SK-N-SH (cell line): ENCODE measurements around the gene EXOC3. TPM values are rescaled to one million over a fixed set of nuclear protein-coding genes. Genes with fewer than 3 reads are reported as not detected.

Experiments used
- CTCF ChIA-PET: fragments of 300-600, 350-600 bp; formaldehyde crosslinking; extraction: SDS; loops from one replicate; lab custom pipeline; 2021; lab: Yijun Ruan, JAX
- POLR2A ChIA-PET: fragments of 350-600 bp; sonication (Branson Sonifier 250); formaldehyde crosslinking; extraction: SDS; loops from one replicate; lab custom pipeline; 2020; ENCODE audit warnings: antibody characterized with exemption, inconsistent platforms; lab: Yijun Ruan, JAX
- DNase-seq: peaks from one replicate; pipeline ENCODE4 v3.0.0; 2012
- H2AFZ ChIP-seq: fragments of 200-600 bp; sonication (generic); 2 replicates; pipeline ENCODE4 v1.8.1; 2016; ENCODE audit warnings: antibody characterized with exemption, mild to moderate bottlenecking, low read depth
- H3F3A ChIP-seq: fragments of 200-600 bp; sonication (generic); replicated peaks from 2 replicates; pipeline ENCODE3; 2016; ENCODE audit warnings: antibody characterized with exemption, mild to moderate bottlenecking; ENCODE audit not compliant: insufficient read depth
- H3K27ac ChIP-seq, 2 experiments: fragments of 200-500 bp in 1 of 2; fragments of 200-600 bp in 1 of 2; sonication (Bioruptor generic) in 1 of 2; sonication (generic), shearing (Covaris generic) in 1 of 2; 2 replicates each; pipeline versions ENCODE4 v1.5.1 to v1.6.1; 2014 to 2016; ENCODE audit warnings: low read depth in 2 of 2, inconsistent platforms in 1 of 2, low read length in 1 of 2, mild to moderate bottlenecking in 1 of 2, mixed read lengths in 1 of 2
- H3K27me3 ChIP-seq: fragments of 200-600 bp; sonication (generic), shearing (Covaris generic); 2 replicates; pipeline ENCODE4 v1.6.1; 2016; ENCODE audit warnings: mixed run types; ENCODE audit not compliant: insufficient read depth
- H3K36me3 ChIP-seq, 2 experiments: fragments of 200-500 bp in 1 of 2; fragments of 200-600 bp in 1 of 2; sonication (Bioruptor generic) in 1 of 2; sonication (generic) in 1 of 2; replicated peaks in 1 of 2; 2 replicates each; pipeline versions ENCODE3 to v1.5.1; 2014 to 2016; ENCODE audit warnings: low read length in 1 of 2, mild to moderate bottlenecking in 1 of 2; ENCODE audit not compliant: insufficient read depth in 2 of 2, control insufficient read depth in 1 of 2
- H3K4me1 ChIP-seq, 2 experiments: fragments of 200-500 bp in 1 of 2; fragments of 200-600 bp in 1 of 2; sonication (Bioruptor generic) in 1 of 2; sonication (generic), shearing (Covaris generic) in 1 of 2; 2 replicates each; pipeline versions ENCODE4 v1.5.1 to v1.6.1; 2014 to 2016; ENCODE audit warnings: low read depth in 1 of 2, low read length in 1 of 2, mixed run types in 1 of 2; ENCODE audit not compliant: insufficient read depth in 2 of 2, control insufficient read depth in 1 of 2
- H3K4me2 ChIP-seq: fragments of 200-600 bp; sonication (generic), shearing (Covaris generic); 2 replicates; pipeline ENCODE4 v1.6.1; 2017; ENCODE audit warnings: mixed run types
- H3K4me3 ChIP-seq, 2 experiments: fragments of 200-500 bp in 1 of 2; fragments of 200-600 bp in 1 of 2; sonication (Bioruptor generic) in 1 of 2; sonication (generic), shearing (Covaris generic) in 1 of 2; 2 replicates each; pipeline versions ENCODE4 v1.5.1 to v1.8.1; 2014 to 2016; ENCODE audit warnings: low read depth in 2 of 2, inconsistent platforms in 1 of 2, low read length in 1 of 2, mild to moderate bottlenecking in 1 of 2, mixed read lengths in 1 of 2, moderate library complexity in 1 of 2
- H3K79me2 ChIP-seq: fragments of 200-600 bp; sonication (generic); 2 replicates; pipeline ENCODE4 v1.8.1; 2017; ENCODE audit warnings: mild to moderate bottlenecking; ENCODE audit not compliant: insufficient read depth
- H3K9ac ChIP-seq: fragments of 200-600 bp; sonication (generic); 2 replicates; pipeline ENCODE4 v1.6.1; 2017; ENCODE audit warnings: mixed run types
- H3K9me2 ChIP-seq: fragments of 200-600 bp; sonication (generic); 2 replicates; pipeline ENCODE4 v1.6.1; 2017; ENCODE audit warnings: mixed run types
- H3K9me3 ChIP-seq: fragments of 200-600 bp; sonication (generic); 2 replicates; pipeline ENCODE4 v1.6.1; 2017; ENCODE audit warnings: mixed run types, mild to moderate bottlenecking, moderate library complexity
- H4K20me1 ChIP-seq: fragments of 200-600 bp; sonication (generic); 2 replicates; pipeline ENCODE4 v1.6.1; 2017; ENCODE audit warnings: mild to moderate bottlenecking, mixed run types; ENCODE audit not compliant: insufficient read depth
- CHD2 ChIP-seq: fragments of 150-350 bp; IDR thresholded peaks from 2 replicates; pipeline ENCODE4 v1.6.1; 2018; ENCODE audit warnings: low read length; ENCODE audit not compliant: partially characterized antibody
- CTCF ChIP-seq: fragments of 200-600 bp; sonication (generic); IDR thresholded peaks from 2 replicates; pipeline ENCODE4 v1.6.1; 2017; ENCODE audit warnings: antibody characterized with exemption, mild to moderate bottlenecking, moderate library complexity
- ELF1 ChIP-seq: IDR thresholded peaks from 2 replicates; pipeline ENCODE4 v1.4.0; 2012
- GABPA ChIP-seq: IDR thresholded peaks from 2 replicates; pipeline ENCODE4 v1.4.0; 2012; ENCODE audit warnings: low read depth, mild to moderate bottlenecking
- GATA2 ChIP-seq: sonication (generic); formaldehyde crosslinking; IDR thresholded peaks from 2 replicates; pipeline ENCODE4 v1.5.0; 2020; ENCODE audit warnings: mild to moderate bottlenecking, missing genetic modification reagents
- IRF3 ChIP-seq: fragments of 150-350 bp; IDR thresholded peaks from 2 replicates; pipeline ENCODE4 v1.6.1; 2016; ENCODE audit warnings: mild to moderate bottlenecking, low read depth, low read length
- JUND ChIP-seq: IDR thresholded peaks from 2 replicates; pipeline ENCODE4 v1.4.0; 2012
- MAX ChIP-seq: IDR thresholded peaks from 2 replicates; pipeline ENCODE4 v1.4.0; 2012; ENCODE audit warnings: low read depth
- MXI1 ChIP-seq: IDR thresholded peaks from 2 replicates; pipeline ENCODE4 v1.6.1; 2012; ENCODE audit warnings: mild to moderate bottlenecking, low read depth, low read length, improper control_type of control experiment
- NFIC ChIP-seq: IDR thresholded peaks from 2 replicates; pipeline ENCODE4 v1.4.0; 2012; ENCODE audit warnings: borderline replicate concordance
- NRF1 ChIP-seq: IDR thresholded peaks from 2 replicates; pipeline ENCODE4 v1.6.1; 2012; ENCODE audit warnings: low read depth, mild to moderate bottlenecking, low read length
- PBX3 ChIP-seq: IDR thresholded peaks from 2 replicates; pipeline ENCODE4; 2012
- POLR2AphosphoS5 ChIP-seq: IDR thresholded peaks from 2 replicates; pipeline ENCODE4 v1.6.1; 2012; ENCODE audit warnings: low read depth, low read length
- RCOR1 ChIP-seq: fragments of 150-350 bp; IDR thresholded peaks from 2 replicates; pipeline ENCODE4 v1.6.1; 2017; ENCODE audit warnings: antibody characterized with exemption, low read length
- RFX5 ChIP-seq: IDR thresholded peaks from 2 replicates; pipeline ENCODE4 v1.6.1; 2012; ENCODE audit warnings: mild to moderate bottlenecking, improper control_type of control experiment, low read length
- RXRA ChIP-seq: IDR thresholded peaks from 2 replicates; pipeline ENCODE4 v1.4.0; 2012; ENCODE audit warnings: low read depth, mild to moderate bottlenecking, borderline replicate concordance
- SIN3A ChIP-seq: IDR thresholded peaks from 2 replicates; pipeline ENCODE4 v1.6.1; 2012; ENCODE audit warnings: low read depth, mild to moderate bottlenecking, low read length, moderate library complexity, borderline replicate concordance
- SMC3 ChIP-seq: IDR thresholded peaks from 2 replicates; pipeline ENCODE4 v1.6.1; 2012; ENCODE audit warnings: low read depth, low read length, improper control_type of control experiment
- USF2 ChIP-seq: fragments of 150-350 bp; IDR thresholded peaks from 2 replicates; pipeline ENCODE4 v1.6.1; 2017; ENCODE audit warnings: antibody characterized with exemption, low read length, low read depth, borderline replicate concordance
- whole genome bisulfite sequencing: methylation state at CpG from one replicate; pipeline ENCODE4 v1.1.6; 2017; ENCODE audit warnings: low lambda C conversion rate; 5-methylcytosine and 5-hydroxymethylcytosine counted together
- polyA plus RNA-seq, 3 experiments: library from polyadenylated mRNA; depleted of rRNA; stranded (reverse); fragments of >200 nt; gene quantifications; 2 replicates each; pipeline ENCODE4 v1.2.3, GENCODE V29; 2012

The EXOC3 gene
- polyA plus RNA-seq, 1 of the 3 experiments (the other 2 are of a cell fraction): 25.7 TPM

- Histone ChIP-seq H2AFZ (no peak overlapping the region), H3K27me3 (no peaks in the 10 kb centered on the region), H3K9me2 (no peaks in the 10 kb centered on the region), H3K9me3 (no peaks in the 10 kb centered on the region), H3K79me2 (no peaks in the 10 kb centered on the region), H3F3A (no peaks in the 10 kb centered on the region), H3K36me3 (no peaks in the 10 kb centered on the region), H3K4me3 (no peak overlapping the region), H3K4me1 (peaks cover 0 to 11% of the 10 kb centered on the region in 2 experiments; a peak in 1 of 4 replicates), H3K4me2 (no peak overlapping the region), H3K27ac (no peak overlapping the region), H4K20me1 (no peaks in the 10 kb centered on the region), H3K9ac (no peak overlapping the region)
- ChIA-PET CTCF (interaction anchor here (1.5 kb wide), 1 partner anchor 246 kb away, joined by 3 read pairs; no protein-coding TSS in a partner anchor), POLR2A (no interaction called here)
- no peak for TF ChIP-seq POLR2AphosphoS5
- no peak for TF ChIP-seq MAX
- TF ChIP-seq CTCF: no peak
- TF ChIP-seq SMC3: no peak
- TF ChIP-seq MXI1: no peak
- TF ChIP-seq GATA2: no peak
- no peak for TF ChIP-seq CHD2
- no peak for TF ChIP-seq RFX5
- WGBS: 78% methylated on average over 9 of the region's 26 CpGs
- no peak for DNase-seq
These were observed 8.4 kb upstream of the EXOC3 start for GRCh38 chr5:434443-435146.

GRCh38 chr5:435156-435790 lies 7.7 kb upstream of the EXOC3 start:
- no peak overlapping the region for H3K4me3 ChIP-seq
- WGBS: 84% methylated on average over 10 of the region's 27 CpGs
- H3K4me1 ChIP-seq: peaks cover 0 to 7% of the 10 kb centered on the region in 2 experiments; a peak in 1 of 4 replicates
- H2AFZ ChIP-seq: no peak overlapping the region
- H3K9ac ChIP-seq: no peak overlapping the region
- no peaks in the 10 kb centered on the region for H3K27me3 ChIP-seq
- no peaks in the 10 kb centered on the region for H3K9me2 ChIP-seq
- no peak for DNase-seq
- no peak overlapping the region for H3K4me2 ChIP-seq
- ChIA-PET POLR2A (no interaction called here), CTCF (no interaction called here)
- no peak overlapping the region for H3K27ac ChIP-seq
- no peaks in the 10 kb centered on the region for H3K36me3 ChIP-seq
- H3K79me2 ChIP-seq: no peaks in the 10 kb centered on the region
- no peaks in the 10 kb centered on the region for H3F3A ChIP-seq
- H3K9me3 ChIP-seq: no peaks in the 10 kb centered on the region
- H4K20me1 ChIP-seq: no peaks in the 10 kb centered on the region
- TF ChIP-seq CTCF (no peak), RFX5 (no peak), JUND (no peak), NRF1 (no peak), RXRA (no peak), RCOR1 (no peak), ELF1 (no peak), SIN3A (no peak), PBX3 (no peak), NFIC (no peak), USF2 (no peak), MAX (no peak), POLR2AphosphoS5 (no peak), IRF3 (no peak), GABPA (no peak)
